Endothelial cell of umbilical vein (primary cell): Measurements from ENCODE around the gene NDUFS1.

Experiments
- JUN ChIP-seq: IDR thresholded peaks from 2 replicates; pipeline ENCODE4 v1.6.1; 2011; ENCODE audit warnings: borderline replicate concordance, low read depth; ENCODE audit not compliant: insufficient read length, insufficient read depth
- TF ChIP-seq, protein P1 (sequence below), 2 donors: IDR thresholded peaks; 1 replicate in 1 of 2; 2 replicates in 1 of 2; pipeline ENCODE4 v1.5.1; 2011; ENCODE audit warnings: low read length in 2 of 2, mild to moderate bottlenecking in 2 of 2, moderate library complexity in 2 of 2, control low read depth in 1 of 2, inconsistent platforms in 1 of 2, low read depth in 1 of 2; ENCODE audit not compliant: insufficient read depth in 1 of 2; ENCODE audit errors: extremely low read depth in 1 of 2

DNA sequence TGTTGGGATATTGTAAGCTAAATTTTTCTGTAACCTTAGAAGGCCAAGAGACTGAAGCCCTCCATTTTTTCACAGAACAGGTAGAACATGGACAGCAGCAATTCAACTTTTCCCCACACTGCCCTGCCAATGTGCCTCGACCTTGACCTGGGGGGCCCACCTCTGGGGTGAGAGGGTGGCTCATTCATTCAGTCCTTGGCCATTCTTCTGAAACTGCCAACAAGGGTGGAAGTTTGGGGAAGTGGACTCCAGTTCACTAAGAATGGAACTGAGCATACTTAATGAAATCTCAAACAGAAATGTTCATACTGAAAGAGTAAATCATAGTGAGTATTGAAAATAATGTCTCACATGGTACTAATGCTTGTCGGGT, 1.5 kb upstream of the NDUFS1 start:
- TF ChIP-seq, protein P1, sequence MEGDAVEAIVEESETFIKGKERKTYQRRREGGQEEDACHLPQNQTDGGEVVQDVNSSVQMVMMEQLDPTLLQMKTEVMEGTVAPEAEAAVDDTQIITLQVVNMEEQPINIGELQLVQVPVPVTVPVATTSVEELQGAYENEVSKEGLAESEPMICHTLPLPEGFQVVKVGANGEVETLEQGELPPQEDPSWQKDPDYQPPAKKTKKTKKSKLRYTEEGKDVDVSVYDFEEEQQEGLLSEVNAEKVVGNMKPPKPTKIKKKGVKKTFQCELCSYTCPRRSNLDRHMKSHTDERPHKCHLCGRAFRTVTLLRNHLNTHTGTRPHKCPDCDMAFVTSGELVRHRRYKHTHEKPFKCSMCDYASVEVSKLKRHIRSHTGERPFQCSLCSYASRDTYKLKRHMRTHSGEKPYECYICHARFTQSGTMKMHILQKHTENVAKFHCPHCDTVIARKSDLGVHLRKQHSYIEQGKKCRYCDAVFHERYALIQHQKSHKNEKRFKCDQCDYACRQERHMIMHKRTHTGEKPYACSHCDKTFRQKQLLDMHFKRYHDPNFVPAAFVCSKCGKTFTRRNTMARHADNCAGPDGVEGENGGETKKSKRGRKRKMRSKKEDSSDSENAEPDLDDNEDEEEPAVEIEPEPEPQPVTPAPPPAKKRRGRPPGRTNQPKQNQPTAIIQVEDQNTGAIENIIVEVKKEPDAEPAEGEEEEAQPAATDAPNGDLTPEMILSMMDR (IDR thresholded peaks at IDR 0.05; ENCODE audit: extremely low read depth in 1 of 2, insufficient read depth in 1 of 2, low read depth in 1 of 2, low read length in 2 of 2): no peak
- TF ChIP-seq JUN: no peak
